ENCODE measurements around the gene PYCARD.
"Not testable (repeated sequence)": the region's sequence is repeated elsewhere in the genome, so short reads cannot be mapped to it uniquely, and the experiment has no call there.

Gene PYCARD

DNA sequence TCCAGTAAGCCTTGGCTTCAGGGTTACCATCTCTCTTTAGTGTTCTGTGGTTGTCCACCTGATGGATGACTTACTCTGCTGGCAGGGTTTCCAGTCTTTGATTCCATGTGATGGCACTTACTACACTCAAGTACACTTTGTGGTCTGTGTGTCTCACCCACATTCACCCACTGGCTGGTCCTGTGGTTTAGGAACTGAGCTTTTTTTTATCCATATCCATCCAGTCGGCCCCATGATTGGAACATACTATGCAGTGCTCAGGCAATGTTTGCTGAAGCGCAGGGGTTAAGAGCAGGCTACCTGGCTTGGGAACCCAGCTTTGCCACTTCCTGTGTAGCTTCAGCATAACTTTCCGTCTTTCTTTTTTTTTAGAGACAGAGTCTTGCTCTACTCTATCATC, 25.4 kb downstream of the PYCARD start:
- Histone ChIP-seq H3K27me3 (replicated peaks; ENCODE audit: control insufficient read depth, insufficient read depth, low read length) (no peaks in the 10 kb centered on the region), H3K4me1 (ENCODE audit: control insufficient read depth, insufficient read depth, low read length) (peaks cover 14% of the 10 kb centered on the region), H3K9me3 (ENCODE audit: control insufficient read depth, low read length) (no peaks in the 10 kb centered on the region), H3K36me3 (ENCODE audit: control insufficient read depth, insufficient read depth, low read length, severe bottlenecking) (no peaks in the 10 kb centered on the region), H3K4me3 (ENCODE audit: low read length) (no peak overlapping the region), H3K9ac (ENCODE audit: low read length) (no peak overlapping the region)
- no peak for DNase-seq (ENCODE audit: low read depth)

DNA sequence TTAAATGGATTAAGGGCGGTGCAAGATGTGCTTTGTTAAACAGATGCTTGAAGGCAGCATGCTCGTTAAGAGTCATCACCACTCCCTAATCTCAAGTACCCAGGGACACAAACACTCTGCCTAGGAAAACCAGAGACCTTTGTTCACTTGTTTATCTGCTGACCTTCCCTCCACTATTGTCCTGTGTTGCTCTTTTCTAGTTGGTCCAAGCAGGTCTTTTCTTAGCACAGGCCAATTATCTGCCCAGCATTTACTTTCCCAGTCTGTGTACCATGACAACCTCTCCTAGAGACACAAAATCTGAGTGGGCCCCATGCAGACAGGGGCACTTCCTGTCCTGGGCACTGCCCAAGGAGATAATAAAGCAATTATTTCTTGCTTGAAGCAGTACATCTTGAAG, 32.5 kb downstream of the PYCARD start:
- not testable (repeated sequence) for H3K4me3 ChIP-seq (ENCODE audit: low read length); H3K9me3 ChIP-seq (ENCODE audit: control insufficient read depth, low read length); DNase-seq (ENCODE audit: low read depth)

GRCh38 chr16:31168848-31169247, 33.7 kb downstream of the PYCARD start:
- Histone ChIP-seq H3K4me1 (ENCODE audit: control insufficient read depth, insufficient read depth, low read length) (no peaks in the 10 kb centered on the region), H3K27me3 (replicated peaks; ENCODE audit: control insufficient read depth, insufficient read depth, low read length) (no peaks in the 10 kb centered on the region), H3K36me3 (ENCODE audit: control insufficient read depth, insufficient read depth, low read length, severe bottlenecking) (no peaks in the 10 kb centered on the region), H3K9ac (ENCODE audit: low read length) (no peak overlapping the region), H3K4me3 (ENCODE audit: low read length) (no peak overlapping the region), H3K9me3 (ENCODE audit: control insufficient read depth, low read length) (no peaks in the 10 kb centered on the region)
- DNase-seq (ENCODE audit: low read depth), result no peak

More for the DNA sequence above, 32.5 kb downstream of the PYCARD start:
- not testable (repeated sequence) for H3K27me3 ChIP-seq (replicated peaks; ENCODE audit: control insufficient read depth, insufficient read depth, low read length); H3K4me1 ChIP-seq (ENCODE audit: control insufficient read depth, insufficient read depth, low read length); H3K36me3 ChIP-seq (ENCODE audit: control insufficient read depth, insufficient read depth, low read length, severe bottlenecking); H3K9ac ChIP-seq (ENCODE audit: low read length)

GRCh38 chr16:31167315-31167714, 35.2 kb downstream of the PYCARD start:
- Histone ChIP-seq H3K27me3 (replicated peaks; ENCODE audit: control insufficient read depth, insufficient read depth, low read length) (peaks cover 3% of the 10 kb centered on the region), H3K9ac (ENCODE audit: low read length) (no peak overlapping the region), H3K9me3 (ENCODE audit: control insufficient read depth, low read length) (no peaks in the 10 kb centered on the region), H3K4me3 (ENCODE audit: low read length) (no peak overlapping the region), H3K36me3 (ENCODE audit: control insufficient read depth, insufficient read depth, low read length, severe bottlenecking) (no peaks in the 10 kb centered on the region), H3K4me1 (ENCODE audit: control insufficient read depth, insufficient read depth, low read length) (no peaks in the 10 kb centered on the region)
- DNase-seq (ENCODE audit: low read depth), result no peak

GRCh38 chr16:31157136-31157535, 45.4 kb downstream of the PYCARD start:
- Histone ChIP-seq H3K36me3 (ENCODE audit: control insufficient read depth, insufficient read depth, low read length, severe bottlenecking) (no peaks in the 10 kb centered on the region), H3K4me3 (ENCODE audit: low read length) (no peak overlapping the region), H3K27me3 (replicated peaks; ENCODE audit: control insufficient read depth, insufficient read depth, low read length) (peaks cover 3% of the 10 kb centered on the region), H3K9ac (ENCODE audit: low read length) (no peak overlapping the region), H3K4me1 (ENCODE audit: control insufficient read depth, insufficient read depth, low read length) (no peaks in the 10 kb centered on the region), H3K9me3 (ENCODE audit: control insufficient read depth, low read length) (no peaks in the 10 kb centered on the region)
- no peak for DNase-seq (ENCODE audit: low read depth)
